GM23338 (cell line): ENCODE measurements around the gene DRC1.

ENCODE experiments used
- CREB1 ChIP-seq: fragments of 250-450 bp; sonication (Bioruptor Pico); IDR thresholded peaks from 2 replicates; pipeline ENCODE4 v1.5.0; 2020; ENCODE audit warnings: low read depth, mild to moderate bottlenecking, moderate library complexity
- EZH2 ChIP-seq: fragments of 200-600 bp; sonication (generic); IDR thresholded peaks from one replicate; pipeline ENCODE4 v1.8.0; 2017; ENCODE audit warnings: antibody characterized with exemption, mild to moderate bottlenecking, low read depth; ENCODE audit not compliant: unreplicated experiment
- EZH2phosphoT487 ChIP-seq: fragments of 200-600 bp; sonication (generic); IDR thresholded peaks from one replicate; pipeline ENCODE4 v1.8.1; 2018; ENCODE audit warnings: antibody characterized with exemption; ENCODE audit not compliant: unreplicated experiment
- JUNB ChIP-seq: IDR thresholded peaks from one replicate; pipeline ENCODE4 v1.6.1; 2016; ENCODE audit warnings: antibody characterized with exemption; ENCODE audit not compliant: unreplicated experiment
- NANOG ChIP-seq: IDR thresholded peaks from 2 replicates; pipeline ENCODE4 v1.6.1; 2016; ENCODE audit warnings: antibody characterized with exemption, borderline replicate concordance
- POLR2AphosphoS5 ChIP-seq: IDR thresholded peaks from 2 replicates; pipeline ENCODE4 v1.6.1; 2016; ENCODE audit warnings: antibody characterized with exemption, low read depth
- STAT1 ChIP-seq: IDR thresholded peaks from one replicate; pipeline ENCODE4 v1.6.1; 2016; ENCODE audit warnings: antibody characterized with exemption; ENCODE audit not compliant: unreplicated experiment
- ZNF114 ChIP-seq: fragments of 250-450 bp; sonication (Bioruptor Pico); IDR thresholded peaks from 2 replicates; pipeline ENCODE4 v1.5.0; 2020; ENCODE audit warnings: mild to moderate bottlenecking, moderate library complexity
- ZNF331 ChIP-seq: fragments of 250-450 bp; sonication (Bioruptor Pico); IDR thresholded peaks from 2 replicates; pipeline ENCODE4 v1.5.0; 2020; ENCODE audit warnings: low read depth, mild to moderate bottlenecking, moderate library complexity
- TF ChIP-seq, protein P1 (sequence below), 2 experiments: fragments of 200-600 bp in 1 of 2; sonication (generic) in 1 of 2; conservative IDR thresholded peaks; 2 replicates each; pipeline versions ENCODE4 v1.5.1 to v1.6.1; 2016 to 2017; ENCODE audit warnings: antibody characterized with exemption in 2 of 2, low read depth in 2 of 2, mild to moderate bottlenecking in 2 of 2, moderate library complexity in 1 of 2
- TF ChIP-seq, protein P2 (sequence below): IDR thresholded peaks from one replicate; pipeline ENCODE4 v1.6.1; 2018; ENCODE audit warnings: antibody characterized with exemption; ENCODE audit not compliant: unreplicated experiment

DNA sequence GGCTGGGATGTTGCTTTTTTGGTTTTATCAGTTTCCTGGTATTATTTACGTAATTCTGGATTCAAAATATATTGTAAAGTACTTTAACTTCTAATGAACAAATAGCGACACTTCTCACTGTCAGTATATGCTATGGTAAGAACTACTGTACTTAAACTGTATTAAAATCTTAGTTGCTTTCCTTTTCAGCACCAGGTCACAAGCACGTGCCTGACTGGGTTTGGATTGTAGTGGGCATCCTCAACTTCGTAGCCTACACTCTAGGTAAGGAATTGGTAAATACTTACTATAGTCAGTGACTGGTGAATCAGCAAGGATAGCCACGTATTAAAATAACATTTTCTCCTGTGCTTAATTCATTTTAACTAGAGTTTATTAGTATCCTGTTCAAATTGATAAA is 34.8 kb upstream of the DRC1 start:
- TF ChIP-seq EZH2 (no peak), POLR2AphosphoS5 (no peak), ZNF331 (no peak), EZH2phosphoT487 (no peak), NANOG (no peak), STAT1 (no peak), CREB1 (CRISPR knock-in tag) (no peak), JUNB (no peak), ZNF114 (no peak)
- TF ChIP-seq, protein P1, sequence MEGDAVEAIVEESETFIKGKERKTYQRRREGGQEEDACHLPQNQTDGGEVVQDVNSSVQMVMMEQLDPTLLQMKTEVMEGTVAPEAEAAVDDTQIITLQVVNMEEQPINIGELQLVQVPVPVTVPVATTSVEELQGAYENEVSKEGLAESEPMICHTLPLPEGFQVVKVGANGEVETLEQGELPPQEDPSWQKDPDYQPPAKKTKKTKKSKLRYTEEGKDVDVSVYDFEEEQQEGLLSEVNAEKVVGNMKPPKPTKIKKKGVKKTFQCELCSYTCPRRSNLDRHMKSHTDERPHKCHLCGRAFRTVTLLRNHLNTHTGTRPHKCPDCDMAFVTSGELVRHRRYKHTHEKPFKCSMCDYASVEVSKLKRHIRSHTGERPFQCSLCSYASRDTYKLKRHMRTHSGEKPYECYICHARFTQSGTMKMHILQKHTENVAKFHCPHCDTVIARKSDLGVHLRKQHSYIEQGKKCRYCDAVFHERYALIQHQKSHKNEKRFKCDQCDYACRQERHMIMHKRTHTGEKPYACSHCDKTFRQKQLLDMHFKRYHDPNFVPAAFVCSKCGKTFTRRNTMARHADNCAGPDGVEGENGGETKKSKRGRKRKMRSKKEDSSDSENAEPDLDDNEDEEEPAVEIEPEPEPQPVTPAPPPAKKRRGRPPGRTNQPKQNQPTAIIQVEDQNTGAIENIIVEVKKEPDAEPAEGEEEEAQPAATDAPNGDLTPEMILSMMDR (conservative IDR thresholded peaks at IDR 0.05; ENCODE audit: low read depth in 2 of 2) = no peak
- TF ChIP-seq, protein P2, sequence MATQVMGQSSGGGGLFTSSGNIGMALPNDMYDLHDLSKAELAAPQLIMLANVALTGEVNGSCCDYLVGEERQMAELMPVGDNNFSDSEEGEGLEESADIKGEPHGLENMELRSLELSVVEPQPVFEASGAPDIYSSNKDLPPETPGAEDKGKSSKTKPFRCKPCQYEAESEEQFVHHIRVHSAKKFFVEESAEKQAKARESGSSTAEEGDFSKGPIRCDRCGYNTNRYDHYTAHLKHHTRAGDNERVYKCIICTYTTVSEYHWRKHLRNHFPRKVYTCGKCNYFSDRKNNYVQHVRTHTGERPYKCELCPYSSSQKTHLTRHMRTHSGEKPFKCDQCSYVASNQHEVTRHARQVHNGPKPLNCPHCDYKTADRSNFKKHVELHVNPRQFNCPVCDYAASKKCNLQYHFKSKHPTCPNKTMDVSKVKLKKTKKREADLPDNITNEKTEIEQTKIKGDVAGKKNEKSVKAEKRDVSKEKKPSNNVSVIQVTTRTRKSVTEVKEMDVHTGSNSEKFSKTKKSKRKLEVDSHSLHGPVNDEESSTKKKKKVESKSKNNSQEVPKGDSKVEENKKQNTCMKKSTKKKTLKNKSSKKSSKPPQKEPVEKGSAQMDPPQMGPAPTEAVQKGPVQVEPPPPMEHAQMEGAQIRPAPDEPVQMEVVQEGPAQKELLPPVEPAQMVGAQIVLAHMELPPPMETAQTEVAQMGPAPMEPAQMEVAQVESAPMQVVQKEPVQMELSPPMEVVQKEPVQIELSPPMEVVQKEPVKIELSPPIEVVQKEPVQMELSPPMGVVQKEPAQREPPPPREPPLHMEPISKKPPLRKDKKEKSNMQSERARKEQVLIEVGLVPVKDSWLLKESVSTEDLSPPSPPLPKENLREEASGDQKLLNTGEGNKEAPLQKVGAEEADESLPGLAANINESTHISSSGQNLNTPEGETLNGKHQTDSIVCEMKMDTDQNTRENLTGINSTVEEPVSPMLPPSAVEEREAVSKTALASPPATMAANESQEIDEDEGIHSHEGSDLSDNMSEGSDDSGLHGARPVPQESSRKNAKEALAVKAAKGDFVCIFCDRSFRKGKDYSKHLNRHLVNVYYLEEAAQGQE = no peak
